GOT3 (cell line): ENCODE measurements around the gene BAIAP2L1.
"Not testable (repeated sequence)": the region's sequence is repeated elsewhere in the genome, so short reads cannot be mapped to it uniquely, and the experiment has no call there.

Source experiments
- DNase-seq: peaks from one replicate; lab custom pipeline; 2025; ENCODE audit warnings: mixed read lengths; lab: John Stamatoyannopoulos, UW

The BAIAP2L1 gene, protein sequence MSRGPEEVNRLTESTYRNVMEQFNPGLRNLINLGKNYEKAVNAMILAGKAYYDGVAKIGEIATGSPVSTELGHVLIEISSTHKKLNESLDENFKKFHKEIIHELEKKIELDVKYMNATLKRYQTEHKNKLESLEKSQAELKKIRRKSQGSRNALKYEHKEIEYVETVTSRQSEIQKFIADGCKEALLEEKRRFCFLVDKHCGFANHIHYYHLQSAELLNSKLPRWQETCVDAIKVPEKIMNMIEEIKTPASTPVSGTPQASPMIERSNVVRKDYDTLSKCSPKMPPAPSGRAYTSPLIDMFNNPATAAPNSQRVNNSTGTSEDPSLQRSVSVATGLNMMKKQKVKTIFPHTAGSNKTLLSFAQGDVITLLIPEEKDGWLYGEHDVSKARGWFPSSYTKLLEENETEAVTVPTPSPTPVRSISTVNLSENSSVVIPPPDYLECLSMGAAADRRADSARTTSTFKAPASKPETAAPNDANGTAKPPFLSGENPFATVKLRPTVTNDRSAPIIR

DNA sequence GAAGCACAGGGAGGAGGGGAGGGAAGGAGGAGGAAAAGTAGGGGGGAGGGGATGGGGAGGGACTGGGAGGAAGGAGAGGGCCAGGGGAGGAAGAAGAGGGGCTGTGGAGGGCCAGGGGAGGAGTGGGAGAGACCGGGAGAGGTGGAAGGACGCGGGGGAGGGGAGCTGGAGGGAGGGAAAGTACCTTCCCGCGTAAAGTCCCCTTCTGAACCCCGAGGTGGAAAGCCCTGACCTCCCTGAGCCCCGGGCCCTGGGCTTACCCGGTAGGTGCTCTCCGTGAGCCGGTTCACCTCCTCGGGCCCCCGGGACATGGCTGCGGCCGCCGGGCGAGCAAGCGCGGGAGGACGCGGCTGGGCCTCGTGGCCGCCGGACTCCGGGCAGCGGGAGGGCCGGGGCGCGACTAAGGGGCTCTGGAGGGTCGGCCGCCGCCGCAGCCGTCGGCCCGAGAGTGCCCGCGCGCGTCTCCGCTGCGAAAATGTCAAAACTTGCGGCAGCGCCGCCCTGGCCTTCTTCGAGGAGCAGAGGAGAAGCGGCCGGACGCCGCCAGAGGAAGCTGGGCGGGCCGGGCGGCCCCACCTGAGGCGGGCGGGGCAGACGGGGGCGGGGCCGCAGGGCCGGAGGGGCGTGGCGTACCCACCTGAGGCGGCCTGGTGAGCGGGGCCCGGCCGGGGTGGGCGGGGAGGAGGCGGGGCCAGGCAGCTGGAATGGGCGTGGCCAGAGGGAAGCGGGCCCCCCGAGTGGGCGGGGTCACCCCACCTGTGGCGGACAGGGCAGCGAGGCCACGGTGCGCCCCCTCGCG lies at the start of gene BAIAP2L1:
Gene BAIAP2L1, minus strand, starts transcription at position 549 of the 799 bp plus-strand sequence. Its CDS starts 238 bp downstream, at position 311.
- DNase-seq: peak; percentile 35

DNA sequence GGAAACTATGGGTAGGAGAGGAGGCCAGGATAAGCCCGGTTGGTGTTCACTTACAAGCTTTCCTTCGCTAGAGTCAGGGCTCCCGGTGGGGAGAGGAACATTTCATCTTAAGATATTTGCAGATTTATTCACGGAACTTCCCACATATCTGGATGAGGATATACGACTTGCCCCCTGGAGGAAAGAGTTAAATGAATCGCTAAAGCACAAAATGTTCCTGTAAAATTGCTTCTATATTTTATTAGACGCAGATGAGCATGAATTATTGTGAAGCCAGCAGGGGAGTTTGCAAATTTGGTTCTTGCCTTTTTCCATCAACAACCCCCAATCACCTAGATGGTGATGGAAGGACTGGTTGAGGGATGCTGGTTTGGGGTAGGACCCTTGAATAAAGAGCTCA lies 47.9 kb upstream of the BAIAP2L1 start:
- no peak for DNase-seq

DNA sequence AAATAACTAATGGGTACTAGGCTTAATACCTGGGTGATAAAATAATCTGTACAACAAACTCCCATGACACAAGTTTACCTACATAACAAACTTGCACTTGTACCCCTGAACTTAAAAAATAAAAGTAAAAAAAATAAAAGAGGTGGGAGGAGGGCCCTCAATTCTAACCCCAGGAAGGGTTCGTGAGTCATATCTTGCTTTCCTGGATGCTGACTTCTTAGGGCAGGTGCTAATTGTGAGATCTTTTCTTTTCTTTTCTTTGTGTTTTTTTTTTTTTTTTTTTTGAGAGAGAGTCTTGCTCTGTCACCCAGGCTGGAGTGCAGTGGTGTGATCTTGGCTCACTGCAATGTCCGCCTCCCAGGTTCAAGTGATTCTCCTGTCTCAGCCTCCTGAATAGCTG lies 40.1 kb upstream of the BAIAP2L1 start:
- not testable (repeated sequence) for DNase-seq

DNA sequence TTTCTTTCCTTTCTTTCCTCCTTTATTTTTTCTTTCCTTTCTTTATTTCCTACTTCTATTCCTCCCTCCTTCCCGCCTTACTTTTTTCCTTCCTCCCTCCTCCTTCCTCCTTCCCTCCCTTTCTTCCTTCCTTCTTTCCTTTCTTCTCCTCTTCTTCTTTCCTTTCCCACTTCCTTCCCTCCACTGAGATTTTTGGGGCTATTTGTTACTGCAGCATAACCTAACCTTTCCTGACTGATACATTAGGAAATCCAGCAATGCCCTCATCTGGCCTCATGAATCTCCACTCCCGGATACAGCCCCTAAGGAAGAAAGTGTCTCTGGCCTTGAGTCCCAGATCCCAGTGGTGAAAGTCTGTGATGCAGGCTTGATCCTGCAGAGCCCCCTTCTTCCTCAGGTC lies 38.6 kb upstream of the BAIAP2L1 start:
- DNase-seq: no peak

DNA sequence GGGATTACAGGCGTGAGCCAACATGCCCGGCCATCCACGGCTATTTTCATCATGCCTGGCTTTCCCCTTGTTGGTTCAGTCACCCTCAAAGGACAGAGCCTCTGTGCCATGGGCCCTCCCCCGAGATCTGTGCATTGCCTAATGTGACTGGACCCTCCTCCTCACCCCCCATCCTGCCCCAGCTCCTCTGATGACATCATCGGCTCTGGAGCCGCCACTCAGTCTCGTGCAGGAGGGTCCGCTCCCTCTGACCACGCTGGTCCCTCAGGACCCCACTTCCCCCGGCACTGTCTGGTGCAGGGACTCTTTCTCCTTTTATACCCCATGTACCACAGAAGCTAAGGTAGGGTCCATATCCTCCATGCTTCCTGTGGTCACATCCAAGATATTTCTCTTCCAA lies 33.2 kb upstream of the BAIAP2L1 start:
- no peak for DNase-seq

DNA sequence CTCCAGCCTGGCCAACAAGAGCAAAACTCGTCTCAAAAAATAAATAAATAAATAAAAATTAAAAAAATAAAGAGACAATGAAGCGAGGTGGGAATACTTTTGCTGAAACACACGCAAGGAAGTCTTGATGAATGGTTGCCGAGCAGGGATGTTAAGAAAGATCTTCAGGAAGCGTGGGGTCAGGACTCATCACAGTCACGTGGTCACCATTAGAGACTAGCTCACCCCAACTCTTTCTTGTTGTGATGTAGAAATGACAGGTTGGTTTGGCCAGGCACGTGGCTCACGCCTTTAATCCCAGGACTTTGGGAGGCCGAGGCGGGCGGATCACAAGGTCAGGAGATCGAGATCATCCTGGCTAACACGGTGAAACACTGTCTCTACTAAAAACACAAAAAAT lies 28.9 kb upstream of the BAIAP2L1 start:
- DNase-seq: no peak

DNA sequence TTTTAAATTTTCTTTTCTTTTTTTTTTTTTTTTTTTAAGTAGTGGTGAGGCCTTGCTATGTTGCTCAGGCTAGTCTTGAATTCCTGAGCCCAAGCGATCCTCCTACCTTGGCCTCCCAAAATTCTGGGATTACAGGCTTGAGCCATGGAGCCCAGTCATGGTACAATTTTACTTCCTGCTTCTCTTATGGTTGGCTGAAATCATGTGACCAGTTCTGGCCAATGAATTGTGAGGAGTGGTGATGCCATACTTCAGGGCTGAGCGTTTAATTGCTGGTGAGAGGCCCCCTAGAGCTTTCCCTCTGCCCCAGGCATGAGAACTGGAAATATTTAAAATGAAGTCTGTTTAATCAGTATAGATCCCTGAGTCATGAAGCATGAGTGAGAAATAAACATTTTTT lies 22.2 kb upstream of the BAIAP2L1 start:
- DNase-seq: no peak

DNA sequence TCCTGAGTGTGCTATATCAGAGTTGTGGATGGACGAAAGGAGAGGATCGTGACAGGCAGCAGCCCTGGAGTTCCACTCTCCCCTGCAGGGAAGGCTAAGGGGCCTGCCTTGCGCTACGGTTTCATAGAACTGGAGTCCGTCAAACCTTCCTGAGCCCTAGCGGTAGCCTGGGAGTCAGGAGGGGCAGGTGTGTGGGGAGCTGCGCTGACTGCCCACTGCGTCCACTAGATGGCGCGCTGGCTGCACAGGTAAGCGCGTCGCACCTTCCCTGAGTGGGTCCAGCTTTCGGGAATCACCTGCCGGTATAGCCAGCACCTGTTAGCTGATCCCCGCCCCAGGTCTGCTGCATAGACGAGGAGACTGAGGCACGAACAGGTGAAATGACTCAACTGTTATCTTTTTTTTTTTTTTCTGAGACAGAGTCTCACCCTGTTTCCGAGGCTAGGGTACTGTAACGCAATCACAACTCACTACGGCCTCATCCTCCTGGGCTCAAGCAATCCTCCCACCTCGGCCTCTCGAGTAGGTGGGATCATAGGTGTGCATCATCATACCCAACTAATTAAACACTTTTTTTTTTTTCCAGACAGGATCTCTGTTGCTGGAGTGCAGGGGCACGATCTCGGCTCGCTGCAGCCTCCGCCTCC lies 20.2 kb upstream of the BAIAP2L1 start:
- no peak for DNase-seq

DNA sequence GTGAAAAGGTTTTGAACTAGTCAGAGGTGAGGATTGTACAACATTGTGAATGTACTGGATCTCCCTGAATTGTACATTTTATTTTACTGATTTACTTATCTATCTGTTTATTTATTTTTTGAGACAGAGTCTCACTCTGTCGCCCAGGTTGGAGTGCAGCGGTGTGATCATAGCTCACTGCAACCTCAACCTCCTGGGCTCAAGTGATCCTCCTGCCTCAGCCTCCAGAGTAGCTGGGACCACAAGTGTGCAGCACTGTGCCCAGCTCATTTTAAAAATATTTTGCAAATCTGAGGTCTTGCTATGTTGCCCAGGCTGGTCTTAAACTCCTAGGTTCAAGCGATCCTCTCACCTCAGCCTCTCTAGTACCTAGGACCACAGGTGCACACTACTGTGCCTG lies 19.1 kb upstream of the BAIAP2L1 start:
- not testable (repeated sequence) for DNase-seq

DNA sequence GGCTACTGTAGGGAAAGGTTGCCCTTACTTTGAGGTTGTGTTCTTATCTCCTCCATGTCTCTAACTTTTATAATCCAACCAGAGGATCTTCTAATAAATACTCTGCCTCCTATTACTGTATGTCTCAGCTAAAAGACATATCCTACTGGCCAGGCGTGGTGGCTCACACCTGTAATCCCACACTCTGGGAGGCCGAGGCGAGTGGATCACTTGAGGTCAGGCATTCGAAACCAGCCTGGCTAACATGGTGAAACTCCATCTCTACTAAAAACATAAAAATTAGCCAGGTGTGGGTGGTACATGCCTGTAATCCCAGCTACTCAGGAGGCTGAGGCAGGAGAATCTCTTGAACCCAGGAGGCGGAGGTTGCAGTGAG lies 18.4 kb upstream of the BAIAP2L1 start:
- DNase-seq: not testable (repeated sequence)

DNA sequence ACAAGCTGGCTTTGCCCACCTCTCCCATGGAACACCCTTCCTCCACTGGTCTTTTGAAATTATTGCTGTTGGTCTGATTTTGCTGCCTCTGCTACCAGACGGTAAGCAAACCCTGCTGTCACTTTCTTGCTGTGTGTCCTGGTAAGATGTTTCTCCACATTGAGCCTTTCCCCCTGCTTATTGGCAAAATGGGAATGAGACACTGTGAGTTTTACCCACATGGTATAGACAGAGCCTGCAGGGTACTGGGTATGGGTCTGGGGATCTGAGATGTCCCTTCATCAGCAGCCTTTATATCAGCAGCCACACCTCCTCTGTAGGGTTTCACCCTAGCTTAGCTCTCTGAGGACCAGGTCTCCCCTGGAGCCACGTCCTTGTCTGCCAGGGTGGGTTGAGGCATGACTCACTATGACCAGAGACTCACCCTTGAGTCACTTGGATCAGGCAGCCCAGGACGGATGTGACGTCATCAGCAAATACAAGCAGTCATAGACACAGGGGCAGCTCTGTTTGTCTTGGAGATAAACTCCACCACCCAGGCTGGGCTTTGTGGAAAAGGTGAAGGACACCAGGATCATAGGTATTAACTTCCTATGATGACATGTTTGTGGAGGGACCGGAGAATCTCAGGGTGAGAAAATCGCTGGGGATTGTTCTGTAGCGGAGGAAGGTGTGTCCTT lies 17.9 kb upstream of the BAIAP2L1 start:
- DNase-seq: peak; percentile 43

DNA sequence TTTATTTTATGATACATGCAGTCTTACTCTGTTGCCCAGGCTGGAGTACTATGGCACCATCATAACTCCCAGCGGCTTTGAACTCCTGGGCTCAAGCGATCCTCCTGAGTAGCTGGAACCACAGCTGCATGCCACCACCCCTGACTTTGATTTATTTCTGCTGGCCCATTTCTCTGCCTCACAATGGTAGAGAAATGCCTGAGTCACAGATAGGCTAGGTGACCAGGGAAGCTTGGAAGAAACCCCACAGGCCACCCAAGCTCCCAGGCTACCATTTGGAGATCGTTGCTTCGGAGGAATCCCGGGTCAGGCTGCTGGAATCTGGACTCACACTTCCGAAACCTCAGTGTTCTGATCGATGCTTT lies 17.4 kb upstream of the BAIAP2L1 start:
- no peak for DNase-seq

DNA sequence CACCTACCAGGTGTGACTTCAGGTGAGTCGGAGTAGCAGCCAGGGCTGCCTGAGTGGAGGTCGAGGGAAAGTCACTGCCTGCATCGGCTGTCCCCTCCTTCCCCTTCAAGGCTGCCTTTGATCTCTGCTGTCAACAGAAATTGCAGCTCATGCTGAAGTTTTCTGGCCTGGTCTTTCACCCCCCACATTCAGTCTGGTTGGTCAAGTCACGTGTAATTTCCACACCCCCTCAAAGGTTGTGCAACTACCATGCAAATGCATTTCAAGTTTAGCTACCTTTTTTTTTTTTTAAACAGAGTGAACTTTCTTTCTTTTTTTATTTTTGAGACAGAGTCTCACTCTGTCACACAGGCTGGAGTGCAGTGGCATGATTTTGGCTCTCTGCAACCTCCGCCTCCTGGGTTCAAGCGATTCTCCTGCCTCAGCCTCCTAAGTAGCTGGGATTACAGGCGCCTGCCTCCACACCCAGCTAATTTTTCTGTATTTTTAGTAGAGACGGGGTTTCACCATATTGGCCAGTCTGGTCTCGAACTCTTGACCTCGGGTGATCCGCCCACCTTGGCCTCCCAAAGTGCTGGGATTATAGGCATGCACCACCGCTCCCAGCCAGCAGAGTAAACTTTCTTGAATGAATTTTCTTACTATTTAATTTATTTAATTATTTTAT lies 16.8 kb upstream of the BAIAP2L1 start:
- not testable (repeated sequence) for DNase-seq

DNA sequence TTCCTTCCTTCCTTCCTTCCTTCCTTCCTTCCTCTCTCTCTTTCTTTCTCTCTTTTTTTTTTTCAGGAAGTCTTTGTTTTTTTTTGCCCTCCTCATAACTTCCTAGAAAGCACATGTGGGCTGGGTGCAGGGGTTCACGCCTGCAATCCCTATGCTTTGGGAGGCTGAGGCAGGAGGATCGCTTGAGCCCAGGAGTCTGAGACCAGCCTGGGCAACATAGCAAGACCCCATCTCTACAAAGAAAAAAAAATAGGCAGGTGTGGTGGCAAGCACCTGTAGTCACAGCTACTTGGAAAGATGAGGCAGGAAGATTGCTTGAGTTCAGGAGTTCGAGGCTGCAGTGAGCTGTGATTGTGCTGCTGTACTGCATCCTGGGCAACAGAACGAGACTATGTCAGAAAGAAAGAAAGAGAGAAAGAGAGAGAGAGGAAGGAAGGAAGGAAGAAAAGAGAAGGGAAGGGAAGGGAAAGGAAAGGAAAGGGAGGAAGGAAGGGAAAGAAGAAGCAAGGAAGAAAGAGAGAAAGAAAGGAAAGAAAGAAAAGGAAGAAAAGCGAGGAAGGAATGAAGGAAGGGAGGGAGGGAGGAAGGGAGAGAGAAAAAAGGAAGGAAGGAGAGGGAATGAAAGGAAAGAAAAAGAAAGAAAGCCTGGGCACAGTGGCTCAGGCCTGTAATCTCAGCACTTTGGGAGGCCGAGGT lies 13.5 kb upstream of the BAIAP2L1 start:
- no peak for DNase-seq

DNA sequence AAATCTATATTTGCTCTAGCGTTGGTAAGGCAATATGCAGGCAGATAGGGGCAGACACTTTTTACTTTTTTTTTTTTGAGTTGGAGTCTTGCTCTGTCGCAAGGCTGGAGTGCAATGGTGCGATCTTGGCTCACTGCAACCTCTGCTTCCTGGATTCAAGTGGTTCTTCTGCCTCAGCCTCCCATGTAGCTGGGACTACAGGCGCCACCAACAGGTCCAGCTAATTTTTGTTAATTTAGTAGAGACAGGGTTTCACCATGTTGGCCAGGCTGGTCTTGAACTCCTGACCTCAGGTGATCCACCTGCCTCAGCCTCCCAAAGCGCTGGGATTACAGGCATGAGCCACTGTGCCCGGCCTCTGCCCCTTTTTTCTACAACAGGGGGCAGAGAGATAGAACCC lies 12.8 kb upstream of the BAIAP2L1 start:
- not testable (repeated sequence) for DNase-seq

DNA sequence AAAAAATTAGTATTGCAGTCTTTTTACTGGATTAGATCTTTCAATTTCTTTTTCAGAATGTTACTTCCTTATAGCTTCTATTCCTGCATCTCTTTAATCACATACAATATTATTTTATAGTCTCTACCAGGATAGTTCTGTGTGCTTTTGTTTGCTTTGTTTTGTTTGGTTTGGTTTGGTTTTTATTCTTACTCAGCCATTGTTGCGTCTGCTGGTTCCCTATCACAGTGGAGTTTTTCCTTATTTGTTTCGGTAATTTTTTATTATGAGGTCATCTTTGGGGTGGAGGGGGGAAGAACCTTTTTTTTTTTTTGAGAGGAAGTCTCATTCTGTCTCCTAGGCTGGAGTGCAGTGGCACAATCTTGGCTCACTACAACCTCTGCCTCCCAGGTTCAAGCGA lies 9.0 kb upstream of the BAIAP2L1 start:
- DNase-seq: no peak

DNA sequence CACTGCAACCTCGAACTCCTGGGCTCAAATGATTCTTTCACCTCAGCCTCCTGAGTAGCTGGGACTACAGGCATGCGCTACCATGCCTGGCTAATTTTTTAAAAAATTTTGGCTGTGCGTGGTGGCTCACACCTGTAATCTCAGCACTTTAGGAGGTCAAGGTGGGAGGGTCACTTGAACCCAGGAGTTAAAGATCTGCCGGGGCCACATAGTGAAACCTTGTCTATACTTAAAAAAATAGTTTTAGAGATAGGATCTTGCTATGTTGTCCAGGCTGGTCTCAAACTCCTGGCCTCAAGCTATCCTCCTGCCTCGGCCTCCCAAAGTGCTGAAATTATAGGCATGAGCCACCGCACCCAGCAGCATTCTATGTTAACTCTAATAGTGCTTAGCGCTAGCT lies 7.3 kb upstream of the BAIAP2L1 start:
- not testable (repeated sequence) for DNase-seq

DNA sequence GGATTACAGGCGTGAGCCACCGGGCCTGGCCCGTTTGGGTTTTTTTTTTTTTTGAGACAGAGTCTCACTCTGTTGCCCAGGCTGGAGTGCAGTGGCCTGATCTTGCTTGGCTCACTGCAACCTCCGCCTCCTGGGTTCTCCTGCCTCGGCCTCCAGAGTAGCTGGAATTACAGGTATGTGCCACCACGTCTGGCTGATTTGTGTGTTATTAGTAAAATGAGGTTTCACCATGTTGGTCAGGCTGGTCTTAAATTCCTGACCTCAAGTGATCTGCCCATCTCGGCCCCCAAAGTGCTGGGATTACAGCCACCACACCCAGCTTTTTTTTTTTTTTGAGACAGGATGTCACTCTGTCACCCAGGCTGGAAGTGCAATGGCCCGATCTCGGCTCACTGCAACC lies 5.9 kb upstream of the BAIAP2L1 start:
- no peak for DNase-seq

DNA sequence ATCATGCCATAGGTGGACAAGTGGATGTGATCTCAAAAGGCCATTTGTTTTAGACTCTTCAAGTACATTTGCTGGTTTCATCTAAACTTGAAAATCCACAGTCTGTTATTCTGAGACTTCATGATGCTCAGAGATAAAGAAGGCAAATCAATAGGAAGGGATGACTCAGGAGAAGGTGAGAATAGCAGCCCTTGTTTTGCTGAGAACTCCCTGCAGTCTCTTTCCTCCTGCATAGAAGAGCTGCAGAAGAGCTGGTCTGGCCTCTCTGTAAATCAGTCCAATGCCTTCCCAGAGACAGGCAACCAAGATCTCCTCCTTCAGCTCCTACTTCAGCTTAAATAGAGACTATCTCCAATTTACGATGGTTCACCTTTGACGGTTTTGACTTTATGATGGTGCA lies 4.0 kb upstream of the BAIAP2L1 start:
- no peak for DNase-seq

DNA sequence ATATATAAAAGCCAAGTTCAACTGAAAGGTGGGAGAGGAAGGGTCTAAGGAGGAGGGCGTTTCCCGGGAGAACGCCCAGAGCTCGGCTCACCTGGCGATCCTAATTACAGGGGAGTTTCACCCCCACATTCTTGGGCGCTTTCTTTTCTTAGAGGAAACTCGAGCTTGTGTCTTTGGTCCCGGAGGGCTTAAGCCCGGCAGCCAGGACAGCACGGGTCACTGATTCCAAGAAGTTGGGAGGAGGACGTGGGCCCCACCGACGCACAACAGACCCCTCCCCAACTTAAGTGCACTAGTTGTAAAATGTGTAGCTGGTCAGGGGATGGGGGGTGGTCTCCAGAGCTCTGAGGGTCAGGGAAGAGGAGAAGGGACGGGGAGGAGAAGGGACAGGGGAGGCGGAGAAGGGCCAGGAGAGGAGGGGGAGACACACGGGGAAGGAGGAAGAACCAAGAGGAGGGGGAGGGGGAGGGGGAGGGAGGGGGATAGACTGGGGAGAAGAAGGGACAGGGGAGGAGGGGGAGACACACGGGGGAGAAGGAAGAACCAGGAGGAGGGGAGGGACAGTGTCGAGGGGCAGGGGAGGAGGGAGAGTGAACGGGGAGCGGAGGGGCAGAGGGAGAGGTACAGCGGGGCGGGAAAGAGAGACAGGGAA lies 874 bp downstream of the BAIAP2L1 start:
- DNase-seq: no peak
